H1 (cell line): Measurements from ENCODE around the gene ATXN1L.

ENCODE experiments used
- CEBPB ChIP-seq: IDR thresholded peaks from 2 replicates; pipeline ENCODE4 v1.6.1; 2012; ENCODE audit warnings: low read depth, low read length
- CHD2 ChIP-seq: IDR thresholded peaks from 2 replicates; pipeline ENCODE4 v1.6.1; 2012; ENCODE audit warnings: low read length, improper control_type of control experiment
- CTCF ChIP-seq, 3 experiments: IDR thresholded peaks; 1 replicate in 2 of 3; 2 replicates in 1 of 3; pipeline versions ENCODE4 v1.5.1 to v1.6.1; 2011; ENCODE audit warnings: low read length in 3 of 3, mild to moderate bottlenecking in 3 of 3, inconsistent platforms in 2 of 3, low read depth in 1 of 3, moderate library complexity in 1 of 3; ENCODE audit not compliant: insufficient read depth in 1 of 3; ENCODE audit errors: control extremely low read depth in 1 of 3
- EZH2 ChIP-seq: fragments of 200-600 bp; sonication (generic); IDR thresholded peaks from 2 replicates; pipeline ENCODE4 v1.7.1; 2012; ENCODE audit warnings: low read depth, mild to moderate bottlenecking, moderate library complexity, low read length, inconsistent platforms; ENCODE audit not compliant: severe bottlenecking
- PHF8 ChIP-seq: fragments of 200-600 bp; sonication (generic); conservative IDR thresholded peaks from 2 replicates; pipeline ENCODE4 v1.7.1; 2012; ENCODE audit warnings: low read depth, mild to moderate bottlenecking, inconsistent platforms, low read length, moderate library complexity
- POLR2A ChIP-seq, 2 experiments: IDR thresholded peaks; 1 replicate in 1 of 2; 2 replicates in 1 of 2; pipeline ENCODE4 v1.6.1; 2011; ENCODE audit warnings: low read depth in 2 of 2, low read length in 2 of 2, mild to moderate bottlenecking in 2 of 2; ENCODE audit errors: control extremely low read depth in 1 of 2
- TCF12 ChIP-seq: IDR thresholded peaks from 2 replicates; pipeline ENCODE4 v1.6.1; 2011; ENCODE audit warnings: low read depth, mild to moderate bottlenecking, low read length

GRCh38 chr16:71870818-71871217 lies 25.0 kb downstream of the ATXN1L start:
- no peak for TF ChIP-seq CEBPB
- TF ChIP-seq CTCF (IDR thresholded peaks at IDR 0.05; ENCODE audit: control extremely low read depth in 1 of 3, insufficient read depth in 1 of 3, low read depth in 1 of 3, low read length in 3 of 3), result no peak
- TF ChIP-seq TCF12, result no peak
- TF ChIP-seq POLR2A (IDR thresholded peaks at IDR 0.05; ENCODE audit: control extremely low read depth in 1 of 2, low read depth in 2 of 2, low read length in 2 of 2), result no peak
- no peak for TF ChIP-seq EZH2
- TF ChIP-seq PHF8, result no peak
- no peak for TF ChIP-seq CHD2
